GM19043 (cell line): ENCODE data around the gene ADGRD1.
"Not testable (repeated sequence)": the region's sequence is repeated elsewhere in the genome, so short reads cannot be mapped to it uniquely, and the experiment has no call there.

Source experiments
- ATAC-seq: cut with Tn5 transposase; IDR thresholded peaks from one replicate; pipeline ENCODE4 v1.9.1; 2021; ENCODE audit warnings: low read depth; ENCODE audit not compliant: unreplicated experiment

The ADGRD1 gene

GRCh38 chr12:130953771-130954543 lies at the start of gene ADGRD1:
ADGRD1 (plus strand) TSS chr12:130953907; CDS start chr12:130954466, 559 bp downstream.
- no peak for ATAC-seq

- no peak for ATAC-seq
Observed at GRCh38 chr12:130904064-130904463, 49.6 kb upstream of the ADGRD1 start.

- ATAC-seq, result not testable (repeated sequence)
Observed at GRCh38 chr12:130904936-130905455, 48.7 kb upstream of the ADGRD1 start.

GRCh38 chr12:130909111-130909510 lies 44.6 kb upstream of the ADGRD1 start:
- ATAC-seq, result no peak

- no peak for ATAC-seq
Observed at GRCh38 chr12:130911193-130911592, 42.5 kb upstream of the ADGRD1 start.

- no peak for ATAC-seq
Observed at GRCh38 chr12:130911933-130912332, 41.8 kb upstream of the ADGRD1 start.

- ATAC-seq, result no peak
Observed at GRCh38 chr12:130916241-130916911, 37.3 kb upstream of the ADGRD1 start.

GRCh38 chr12:130917607-130918006 lies 36.1 kb upstream of the ADGRD1 start:
- no peak for ATAC-seq

- ATAC-seq, result no peak
Observed at GRCh38 chr12:130919086-130919485, 34.6 kb upstream of the ADGRD1 start.

- ATAC-seq, result no peak
Observed at GRCh38 chr12:130920119-130920703, 33.5 kb upstream of the ADGRD1 start.

- no peak for ATAC-seq
Observed at GRCh38 chr12:130920723-130921381, 32.9 kb upstream of the ADGRD1 start.

GRCh38 chr12:130922511-130922953 lies 31.2 kb upstream of the ADGRD1 start:
- ATAC-seq, result no peak

GRCh38 chr12:130924966-130925665 lies 28.6 kb upstream of the ADGRD1 start:
- no peak for ATAC-seq

GRCh38 chr12:130925666-130926015 lies 28.1 kb upstream of the ADGRD1 start:
- ATAC-seq, result no peak

GRCh38 chr12:130929363-130929762 lies 24.3 kb upstream of the ADGRD1 start:
- ATAC-seq, result no peak

GRCh38 chr12:130932061-130932930 lies 21.4 kb upstream of the ADGRD1 start:
- ATAC-seq, result no peak

- no peak for ATAC-seq
Observed at GRCh38 chr12:130933269-130933995, 20.3 kb upstream of the ADGRD1 start.

- no peak for ATAC-seq
Observed at GRCh38 chr12:130934753-130935152, 19.0 kb upstream of the ADGRD1 start.

- no peak for ATAC-seq
Observed at GRCh38 chr12:130936561-130936960, 17.1 kb upstream of the ADGRD1 start.
